ENCODE measurements around the gene GPI. TPM values are rescaled to one million over a fixed set of nuclear protein-coding genes. Genes with fewer than 3 reads are reported as not detected.
A peak's percentile ranks its signal among the peaks of the same experiment; 100 is the strongest.

The GPI gene
- 100 to 1,000 TPM in 4 of 6 donors, 10 to 100 TPM in 2; 90.4 to 198 (median 128) TPM for total RNA-seq

GRCh38 chr19:34364830-34365462 lies at the start of gene GPI:
Gene GPI (plus strand): TSS chr19:34365196. CDS start chr19:34365267, 71 bp downstream.
- peaks cover 0 to 29% (median 21%) of the 10 kb centered on the region in 4 donors for H3K36me3 ChIP-seq
- TF ChIP-seq POLR2AphosphoS5 (IDR thresholded peaks at IDR 0.05) (peak; percentile 43), POLR2A (IDR thresholded peaks at IDR 0.05) (peak in 1 of 4 donors; percentile 58), CTCF (IDR thresholded peaks at IDR 0.05) (no peak), EP300 (IDR thresholded peaks at IDR 0.05) (no peak)
- ATAC-seq (ENCODE audit: low FRiP score in 2 of 2) (peak; percentile 70 to 94), DNase-seq (peak; percentile 74 to 94)
- 0 to 6% methylated on average over 11 to 44 of the region's 67 CpGs for WGBS, 2 donors
- no peaks in the 10 kb centered on the region for H3K9me3 ChIP-seq
- peak within 1 kb of the TSS; percentile 52 to 99 (median 85) for H3K4me3 ChIP-seq
- no peaks in the 10 kb centered on the region for H3K27me3 ChIP-seq
- H3K4me1 ChIP-seq, result peaks cover 13 to 34% (median 18%) of the 10 kb centered on the region in 4 donors
- H3K27ac ChIP-seq, result peak within 1 kb of the TSS; percentile 69 to 88 (median 76)

GRCh38 chr19:34316247-34316646 lies 48.7 kb upstream of the GPI start:
- no peak for ATAC-seq (ENCODE audit: low FRiP score in 2 of 2)
- 83 to 94% methylated on average over 2 of the region's 2 CpGs for WGBS, 2 donors
- peaks cover 16 to 50% (median 40%) of the 10 kb centered on the region in 4 donors for H3K4me1 ChIP-seq
- TF ChIP-seq POLR2AphosphoS5 (IDR thresholded peaks at IDR 0.05) (no peak), EP300 (IDR thresholded peaks at IDR 0.05) (no peak), CTCF (IDR thresholded peaks at IDR 0.05) (no peak), POLR2A (IDR thresholded peaks at IDR 0.05) (no peak)
- H3K4me3 ChIP-seq, result no peak overlapping the region
- H3K27me3 ChIP-seq, result no peaks in the 10 kb centered on the region
- H3K36me3 ChIP-seq, result peaks cover 0 to 12% (median 0%) of the 10 kb centered on the region in 4 donors
- DNase-seq, result no peak
- H3K27ac ChIP-seq, result peak overlapping the region in 3 of 4 donors; percentile 21 to 73 (median 67)
- H3K9me3 ChIP-seq, result no peaks in the 10 kb centered on the region

- ATAC-seq (ENCODE audit: low FRiP score in 2 of 2) (no peak), DNase-seq (no peak)
- Histone ChIP-seq H3K4me1 (peaks cover 16 to 50% (median 40%) of the 10 kb centered on the region in 4 donors), H3K9me3 (no peaks in the 10 kb centered on the region), H3K27me3 (no peaks in the 10 kb centered on the region), H3K27ac (peak overlapping the region; percentile 44 to 73 (median 62)), H3K4me3 (no peak overlapping the region), H3K36me3 (peaks cover 0 to 18% (median 3%) of the 10 kb centered on the region in 4 donors)
- 65 to 73% methylated on average over 5 of the region's 5 CpGs for WGBS, 2 donors
- TF ChIP-seq POLR2A (IDR thresholded peaks at IDR 0.05) (no peak), CTCF (IDR thresholded peaks at IDR 0.05) (no peak), POLR2AphosphoS5 (IDR thresholded peaks at IDR 0.05) (no peak), EP300 (IDR thresholded peaks at IDR 0.05) (no peak)
Observed at GRCh38 chr19:34316741-34317301, 48.2 kb upstream of the GPI start.

- DNase-seq, result no peak
- Histone ChIP-seq H3K36me3 (peaks cover 0 to 24% (median 3%) of the 10 kb centered on the region in 4 donors), H3K4me1 (peaks cover 16 to 48% (median 40%) of the 10 kb centered on the region in 4 donors), H3K27ac (peak overlapping the region; percentile 44 to 73 (median 62)), H3K27me3 (no peaks in the 10 kb centered on the region), H3K4me3 (no peak overlapping the region), H3K9me3 (no peaks in the 10 kb centered on the region)
- no peak for TF ChIP-seq POLR2A (IDR thresholded peaks at IDR 0.05)
- TF ChIP-seq EP300 (IDR thresholded peaks at IDR 0.05), result no peak
- ATAC-seq (ENCODE audit: low FRiP score in 2 of 2), result peak; percentile 45 to 61
- WGBS, 2 donors, result 59 to 67% methylated on average over 6 of the region's 6 CpGs
Observed at GRCh38 chr19:34317311-34317927, 47.6 kb upstream of the GPI start.

GRCh38 chr19:34319230-34319585 lies 45.8 kb upstream of the GPI start:
- DNase-seq (no peak), ATAC-seq (ENCODE audit: low FRiP score in 2 of 2) (no peak)
- Histone ChIP-seq H3K9me3 (no peaks in the 10 kb centered on the region), H3K27ac (peak overlapping the region in 1 of 4 donors; percentile 67), H3K27me3 (no peaks in the 10 kb centered on the region), H3K4me3 (no peak overlapping the region), H3K4me1 (peaks cover 16 to 42% (median 33%) of the 10 kb centered on the region in 4 donors), H3K36me3 (peaks cover 0 to 39% (median 13%) of the 10 kb centered on the region in 4 donors)
- TF ChIP-seq POLR2AphosphoS5 (IDR thresholded peaks at IDR 0.05), result no peak
- TF ChIP-seq EP300 (IDR thresholded peaks at IDR 0.05), result no peak
- no peak for TF ChIP-seq POLR2A (IDR thresholded peaks at IDR 0.05)
- no peak for TF ChIP-seq CTCF (IDR thresholded peaks at IDR 0.05)
- 73 to 79% methylated on average over 3 of the region's 3 CpGs for WGBS, 2 donors

All from upper lobe of left lung (tissue), 6 donors.